Lower leg skin (tissue), 3 donors: ENCODE data around the gene DENND1A.

ENCODE experiments used
- POLR2A ChIP-seq, 2 donors: fragments of 450-650 bp; IDR thresholded peaks; one replicate each; pipeline ENCODE4 v1.6.1; 2016 to 2017; ENCODE audit warnings: antibody characterized with exemption in 2 of 2, mild to moderate bottlenecking in 1 of 2, moderate library complexity in 1 of 2
- TF ChIP-seq, protein P1 (sequence below), 3 donors: fragments of 450-650 bp; IDR thresholded peaks; one replicate each; pipeline ENCODE4 v1.5.1; 2016; ENCODE audit warnings: antibody characterized with exemption in 3 of 3, mild to moderate bottlenecking in 3 of 3, moderate library complexity in 2 of 3

DNA sequence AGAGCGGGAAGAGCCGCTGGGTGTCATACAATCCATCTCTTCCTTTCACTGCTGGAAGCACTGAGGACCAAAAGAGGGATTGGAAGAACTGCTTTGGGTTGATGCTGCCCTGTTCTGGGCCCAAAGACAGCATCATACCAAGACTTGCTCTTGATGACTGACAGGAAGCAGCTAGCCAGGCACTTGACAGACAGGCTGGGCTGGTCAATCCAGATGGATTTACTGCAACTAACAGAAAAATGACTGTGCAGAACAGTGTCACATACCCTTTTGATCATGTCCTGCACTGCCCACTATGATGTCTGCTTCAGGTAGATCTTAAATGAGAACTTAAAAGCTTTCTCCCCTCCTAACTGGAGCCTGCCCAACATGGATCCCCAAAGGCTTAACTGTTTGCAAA is 416.4 kb downstream of the DENND1A start:
- no peak for TF ChIP-seq POLR2A (IDR thresholded peaks at IDR 0.05)
- TF ChIP-seq, protein P1, sequence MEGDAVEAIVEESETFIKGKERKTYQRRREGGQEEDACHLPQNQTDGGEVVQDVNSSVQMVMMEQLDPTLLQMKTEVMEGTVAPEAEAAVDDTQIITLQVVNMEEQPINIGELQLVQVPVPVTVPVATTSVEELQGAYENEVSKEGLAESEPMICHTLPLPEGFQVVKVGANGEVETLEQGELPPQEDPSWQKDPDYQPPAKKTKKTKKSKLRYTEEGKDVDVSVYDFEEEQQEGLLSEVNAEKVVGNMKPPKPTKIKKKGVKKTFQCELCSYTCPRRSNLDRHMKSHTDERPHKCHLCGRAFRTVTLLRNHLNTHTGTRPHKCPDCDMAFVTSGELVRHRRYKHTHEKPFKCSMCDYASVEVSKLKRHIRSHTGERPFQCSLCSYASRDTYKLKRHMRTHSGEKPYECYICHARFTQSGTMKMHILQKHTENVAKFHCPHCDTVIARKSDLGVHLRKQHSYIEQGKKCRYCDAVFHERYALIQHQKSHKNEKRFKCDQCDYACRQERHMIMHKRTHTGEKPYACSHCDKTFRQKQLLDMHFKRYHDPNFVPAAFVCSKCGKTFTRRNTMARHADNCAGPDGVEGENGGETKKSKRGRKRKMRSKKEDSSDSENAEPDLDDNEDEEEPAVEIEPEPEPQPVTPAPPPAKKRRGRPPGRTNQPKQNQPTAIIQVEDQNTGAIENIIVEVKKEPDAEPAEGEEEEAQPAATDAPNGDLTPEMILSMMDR (IDR thresholded peaks at IDR 0.05): no peak
